ENCODE results near the gene SH2B3.
A peak's percentile ranks its signal among the peaks of the same experiment; 100 is the strongest.

Gene SH2B3

GRCh38 chr12:111444314-111444924 is 38.7 kb downstream of the SH2B3 start:
- H3K4me3 ChIP-seq (replicated peaks; ENCODE audit: low read depth, low read length) = no peak overlapping the region
- DNase-seq (ENCODE audit: extremely low read depth, low read depth) = no peak
- no peak for TF ChIP-seq CTCF (IDR thresholded peaks at IDR 0.05; ENCODE audit: low read depth, low read length, missing control alignments)

- no peak for DNase-seq (ENCODE audit: extremely low read depth, low read depth)
- TF ChIP-seq CTCF (IDR thresholded peaks at IDR 0.05; ENCODE audit: low read depth, low read length, missing control alignments) = no peak
- no peak overlapping the region for H3K4me3 ChIP-seq (replicated peaks; ENCODE audit: low read depth, low read length)
Measured at GRCh38 chr12:111444925-111445725, 39.4 kb downstream of the SH2B3 start.

GRCh38 chr12:111445726-111446581 is 40.2 kb downstream of the SH2B3 start:
- TF ChIP-seq CTCF (IDR thresholded peaks at IDR 0.05; ENCODE audit: low read depth, low read length, missing control alignments) = no peak
- DNase-seq (ENCODE audit: extremely low read depth, low read depth) = peak; percentile 53
- H3K4me3 ChIP-seq (replicated peaks; ENCODE audit: low read depth, low read length) = no peak overlapping the region

GRCh38 chr12:111446631-111447570 is 41.2 kb downstream of the SH2B3 start:
- no peak for TF ChIP-seq CTCF (IDR thresholded peaks at IDR 0.05; ENCODE audit: low read depth, low read length, missing control alignments)
- H3K4me3 ChIP-seq (replicated peaks; ENCODE audit: low read depth, low read length) = no peak overlapping the region
- no peak for DNase-seq (ENCODE audit: extremely low read depth, low read depth)

GRCh38 chr12:111447571-111448265 is 42.0 kb downstream of the SH2B3 start:
- no peak for DNase-seq (ENCODE audit: extremely low read depth, low read depth)
- no peak overlapping the region for H3K4me3 ChIP-seq (replicated peaks; ENCODE audit: low read depth, low read length)
- no peak for TF ChIP-seq CTCF (IDR thresholded peaks at IDR 0.05; ENCODE audit: low read depth, low read length, missing control alignments)
